ENCODE data around the gene NTNG1.

GRCh38 chr1:107274227-107274626 is 133.4 kb downstream of the NTNG1 start:
- TF ChIP-seq CTCF (IDR thresholded peaks at IDR 0.05; ENCODE audit: borderline replicate concordance, extremely low read depth, low read length, poor library complexity, severe bottlenecking), result no peak
- TF ChIP-seq EZH2 (IDR thresholded peaks at IDR 0.05; ENCODE audit: borderline replicate concordance, low read depth, low read length, severe bottlenecking), result no peak

All from DND-41 (cell line).